ENCODE data around the gene SRP72.

- no peak for TF ChIP-seq POLR2A (IDR thresholded peaks at IDR 0.05)
- TF ChIP-seq CTCF (IDR thresholded peaks at IDR 0.05): no peak
Measured at GRCh38 chr4:56552273-56552672, 84.9 kb downstream of the SRP72 start.
